ENCODE data around the gene TIGD4.

The TIGD4 gene

GRCh38 chr4:152805071-152805650 lies 25.6 kb upstream of the TIGD4 start:
- peaks cover 30% of the 10 kb centered on the region for H3K4me1 Mint-ChIP-seq (ENCODE audit: low read depth)
- H3K9me3 Mint-ChIP-seq = peaks cover under 1% of the 10 kb centered on the region
- H3K36me3 Mint-ChIP-seq (ENCODE audit: low read depth) = peaks cover 16% of the 10 kb centered on the region
- no peak overlapping the region for H3K4me3 Mint-ChIP-seq
- H3K27me3 Mint-ChIP-seq = no peaks in the 10 kb centered on the region
- H3K27ac Mint-ChIP-seq = no peak overlapping the region

GRCh38 chr4:152803541-152803940 lies 24.0 kb upstream of the TIGD4 start:
- Mint-ChIP-seq H3K4me1 (ENCODE audit: low read depth) (peaks cover 29% of the 10 kb centered on the region), H3K4me3 (no peak overlapping the region), H3K27ac (no peak overlapping the region), H3K27me3 (no peaks in the 10 kb centered on the region), H3K9me3 (no peaks in the 10 kb centered on the region), H3K36me3 (ENCODE audit: low read depth) (peaks cover 8% of the 10 kb centered on the region)

- Mint-ChIP-seq H3K36me3 (ENCODE audit: low read depth) (peaks cover 6% of the 10 kb centered on the region), H3K4me3 (no peak overlapping the region), H3K9me3 (no peaks in the 10 kb centered on the region), H3K4me1 (ENCODE audit: low read depth) (peaks cover 12% of the 10 kb centered on the region), H3K27ac (no peak overlapping the region), H3K27me3 (no peaks in the 10 kb centered on the region)
Observed at GRCh38 chr4:152795891-152796290, 16.4 kb upstream of the TIGD4 start.

- Mint-ChIP-seq H3K4me1 (ENCODE audit: low read depth) (peaks cover 40% of the 10 kb centered on the region), H3K27me3 (no peaks in the 10 kb centered on the region), H3K4me3 (no peak overlapping the region), H3K27ac (peak overlapping the region; percentile 33), H3K36me3 (ENCODE audit: low read depth) (peaks cover 19% of the 10 kb centered on the region), H3K9me3 (peaks cover 3% of the 10 kb centered on the region)
Observed at GRCh38 chr4:152786627-152787026, 7.1 kb upstream of the TIGD4 start.

GRCh38 chr4:152785639-152786615 lies 6.4 kb upstream of the TIGD4 start:
- Mint-ChIP-seq H3K4me3 (peak overlapping the region; percentile 1), H3K36me3 (ENCODE audit: low read depth) (peaks cover 19% of the 10 kb centered on the region), H3K4me1 (ENCODE audit: low read depth) (peaks cover 44% of the 10 kb centered on the region), H3K27ac (peak overlapping the region; percentile 33), H3K27me3 (no peaks in the 10 kb centered on the region), H3K9me3 (peaks cover 3% of the 10 kb centered on the region)

- no peak overlapping the region for H3K27ac Mint-ChIP-seq
- H3K4me1 Mint-ChIP-seq (ENCODE audit: low read depth) = peaks cover 50% of the 10 kb centered on the region
- H3K36me3 Mint-ChIP-seq (ENCODE audit: low read depth) = peaks cover 16% of the 10 kb centered on the region
- H3K27me3 Mint-ChIP-seq = no peaks in the 10 kb centered on the region
- no peak overlapping the region for H3K4me3 Mint-ChIP-seq
- H3K9me3 Mint-ChIP-seq = peaks cover 3% of the 10 kb centered on the region
Observed at GRCh38 chr4:152784490-152785350, 5.2 kb upstream of the TIGD4 start.

GRCh38 chr4:152780267-152780778 lies 793 bp upstream of the TIGD4 start:
- Mint-ChIP-seq H3K4me3 (peak overlapping the region; percentile 100), H3K27me3 (peaks cover 11% of the 10 kb centered on the region), H3K27ac (peak overlapping the region; percentile 95), H3K36me3 (ENCODE audit: low read depth) (peaks cover 12% of the 10 kb centered on the region), H3K4me1 (ENCODE audit: low read depth) (peaks cover 47% of the 10 kb centered on the region), H3K9me3 (no peaks in the 10 kb centered on the region)

- peak overlapping the region; percentile 95 for H3K27ac Mint-ChIP-seq
- peaks cover 2% of the 10 kb centered on the region for H3K36me3 Mint-ChIP-seq (ENCODE audit: low read depth)
- no peaks in the 10 kb centered on the region for H3K9me3 Mint-ChIP-seq
- peak overlapping the region; percentile 100 for H3K4me3 Mint-ChIP-seq
- H3K27me3 Mint-ChIP-seq = peaks cover 11% of the 10 kb centered on the region
- peaks cover 39% of the 10 kb centered on the region for H3K4me1 Mint-ChIP-seq (ENCODE audit: low read depth)
Observed at GRCh38 chr4:152778656-152779512, 646 bp downstream of the TIGD4 start.

- no peak overlapping the region for H3K27ac Mint-ChIP-seq
- H3K4me1 Mint-ChIP-seq (ENCODE audit: low read depth) = peaks cover 31% of the 10 kb centered on the region
- no peak overlapping the region for H3K4me3 Mint-ChIP-seq
- H3K27me3 Mint-ChIP-seq = peaks cover 11% of the 10 kb centered on the region
- no peaks in the 10 kb centered on the region for H3K9me3 Mint-ChIP-seq
- no peaks in the 10 kb centered on the region for H3K36me3 Mint-ChIP-seq (ENCODE audit: low read depth)
Observed at GRCh38 chr4:152777488-152777887, 2.0 kb downstream of the TIGD4 start.

- peaks cover 23% of the 10 kb centered on the region for H3K4me1 Mint-ChIP-seq (ENCODE audit: low read depth)
- H3K36me3 Mint-ChIP-seq (ENCODE audit: low read depth) = no peaks in the 10 kb centered on the region
- H3K9me3 Mint-ChIP-seq = no peaks in the 10 kb centered on the region
- H3K27ac Mint-ChIP-seq = no peak overlapping the region
- no peak overlapping the region for H3K4me3 Mint-ChIP-seq
- peaks cover 11% of the 10 kb centered on the region for H3K27me3 Mint-ChIP-seq
Observed at GRCh38 chr4:152776352-152776751, 3.2 kb downstream of the TIGD4 start.

- Mint-ChIP-seq H3K4me3 (no peak overlapping the region), H3K27me3 (peaks cover 11% of the 10 kb centered on the region), H3K36me3 (ENCODE audit: low read depth) (no peaks in the 10 kb centered on the region), H3K9me3 (no peaks in the 10 kb centered on the region), H3K27ac (no peak overlapping the region), H3K4me1 (ENCODE audit: low read depth) (peaks cover 15% of the 10 kb centered on the region)
Observed at GRCh38 chr4:152773953-152774352, 5.6 kb downstream of the TIGD4 start.

- H3K9me3 Mint-ChIP-seq = no peaks in the 10 kb centered on the region
- peaks cover 11% of the 10 kb centered on the region for H3K27me3 Mint-ChIP-seq
- H3K36me3 Mint-ChIP-seq (ENCODE audit: low read depth) = no peaks in the 10 kb centered on the region
- no peak overlapping the region for H3K4me3 Mint-ChIP-seq
- H3K27ac Mint-ChIP-seq = no peak overlapping the region
- H3K4me1 Mint-ChIP-seq (ENCODE audit: low read depth) = peaks cover 10% of the 10 kb centered on the region
Observed at GRCh38 chr4:152773339-152773738, 6.2 kb downstream of the TIGD4 start.

GRCh38 chr4:152771741-152772533 lies 7.6 kb downstream of the TIGD4 start:
- Mint-ChIP-seq H3K4me3 (no peak overlapping the region), H3K9me3 (no peaks in the 10 kb centered on the region), H3K36me3 (ENCODE audit: low read depth) (no peaks in the 10 kb centered on the region), H3K27ac (no peak overlapping the region), H3K27me3 (no peaks in the 10 kb centered on the region), H3K4me1 (ENCODE audit: low read depth) (peaks cover 3% of the 10 kb centered on the region)
